ENCODE measurements around the gene ARF3.

Gene ARF3

GRCh38 chr12:48961801-48962200, 4.5 kb upstream of the ARF3 start:
- DNase-seq: no peak

- no peak for DNase-seq
These were observed 4.0 kb upstream of the ARF3 start for GRCh38 chr12:48961331-48961730.

GRCh38 chr12:48960834-48961233, 3.5 kb upstream of the ARF3 start:
- DNase-seq: no peak

GRCh38 chr12:48958049-48958388, 732 bp upstream of the ARF3 start:
- no peak for DNase-seq

GRCh38 chr12:48956279-48957140, 777 bp downstream of the ARF3 start:
- DNase-seq: peak in 1 of 2 experiments; percentile 26

GRCh38 chr12:48954841-48955501, 2.3 kb downstream of the ARF3 start:
- no peak for DNase-seq

GRCh38 chr12:48954061-48954460, 3.2 kb downstream of the ARF3 start:
- no peak for DNase-seq

- DNase-seq: no peak
These were observed 4.6 kb downstream of the ARF3 start for GRCh38 chr12:48952691-48953090.

- DNase-seq: no peak
These were observed 9.6 kb downstream of the ARF3 start for GRCh38 chr12:48947727-48948126.

- no peak for DNase-seq
These were observed 10.3 kb downstream of the ARF3 start for GRCh38 chr12:48946943-48947342.

- DNase-seq: peak in 1 of 2 experiments; percentile 36
These were observed 11.1 kb downstream of the ARF3 start for GRCh38 chr12:48946205-48946604.

GRCh38 chr12:48943221-48943620, 14.1 kb downstream of the ARF3 start:
- DNase-seq: no peak

GRCh38 chr12:48940181-48940580, 17.1 kb downstream of the ARF3 start:
- DNase-seq: no peak

GRCh38 chr12:48938805-48939204, 18.5 kb downstream of the ARF3 start:
- DNase-seq: no peak

GRCh38 chr12:48937170-48937569, 20.1 kb downstream of the ARF3 start:
- no peak for DNase-seq

GRCh38 chr12:48936379-48936979, 20.8 kb downstream of the ARF3 start:
- DNase-seq: peak in 1 of 2 experiments; percentile 34

GRCh38 chr12:48934312-48934706, 23.0 kb downstream of the ARF3 start:
- DNase-seq: no peak

- DNase-seq: no peak
These were observed 23.5 kb downstream of the ARF3 start for GRCh38 chr12:48933664-48934311.

GRCh38 chr12:48932878-48933277, 24.4 kb downstream of the ARF3 start:
- no peak for DNase-seq

- no peak for DNase-seq
These were observed 26.8 kb downstream of the ARF3 start for GRCh38 chr12:48930475-48930874.

GRCh38 chr12:48929551-48929950, 27.7 kb downstream of the ARF3 start:
- DNase-seq: no peak

- no peak for DNase-seq
These were observed 30.0 kb downstream of the ARF3 start for GRCh38 chr12:48927261-48927660.

- DNase-seq: no peak
These were observed 31.8 kb downstream of the ARF3 start, which contains the start of gene FKBP11 for GRCh38 chr12:48925304-48926011. Gene FKBP11 (minus strand): TSS chr12:48925492. CDS start chr12:48925428, 64 bp downstream.

Data from cerebellar nuclear complex (tissue), 1 donor.